Activated naive CD8-positive, alpha-beta T cell treated with anti-CD3 and anti-CD28 coated beads, Interleukin-2, amount 10 ng/mL, durations not matched to agents 7 days and 5 days (primary cell): ENCODE results near the gene ATP6V1C2. TPM values are rescaled to one million over a fixed set of nuclear protein-coding genes. Genes with fewer than 3 reads are reported as not detected.

Experiments
- ATAC-seq: fragments of 150-1000 bp; cut with Tn5 transposase; one replicate; pipeline ENCODE4 v1.10.0; 2021; ENCODE audit warnings: low read depth, moderate library complexity
- POLR2A ChIA-PET: fragments of 350-600 bp; sonication (Branson Sonifier 250); formaldehyde crosslinking; loops from one replicate; lab custom pipeline; 2021; ENCODE audit warnings: antibody characterized with exemption; lab: Charles Lee
- DNase-seq: peaks from one replicate; pipeline ENCODE4 v3.0.0; 2021
- H3K27ac Mint-ChIP-seq: one replicate; pipeline ENCODE4 v1.8.0; 2022; ENCODE audit warnings: mild to moderate bottlenecking, mixed read lengths
- H3K27me3 Mint-ChIP-seq: one replicate; pipeline ENCODE4 v1.8.0; 2022; ENCODE audit warnings: mild to moderate bottlenecking, moderate library complexity, mixed read lengths
- H3K36me3 Mint-ChIP-seq: one replicate; pipeline ENCODE4 v1.8.0; 2021; ENCODE audit warnings: mild to moderate bottlenecking, mixed read lengths
- H3K4me1 Mint-ChIP-seq: one replicate; pipeline ENCODE4 v1.8.0; 2021; ENCODE audit warnings: mixed read lengths
- H3K4me3 Mint-ChIP-seq: one replicate; pipeline ENCODE4 v1.8.0; 2022; ENCODE audit warnings: mild to moderate bottlenecking, moderate library complexity, mixed read lengths
- H3K9me3 Mint-ChIP-seq: one replicate; pipeline ENCODE4 v1.8.0; 2021; ENCODE audit warnings: mixed read lengths
- total RNA-seq, 2 experiments: library from RNA; stranded (reverse); gene quantifications; one replicate each; pipeline ENCODE4 v1.2.3, GENCODE V29; 2021

The ATP6V1C2 gene
- total RNA-seq, 2 experiments from 2014 or later, result not detected

- Mint-ChIP-seq H3K27me3 (peaks cover 19% of the 10 kb centered on the region), H3K4me3 (no peak overlapping the region), H3K27ac (no peak overlapping the region), H3K4me1 (no peaks in the 10 kb centered on the region), H3K9me3 (no peaks in the 10 kb centered on the region), H3K36me3 (no peaks in the 10 kb centered on the region)
- ATAC-seq (no peak), DNase-seq (no peak)
- POLR2A ChIA-PET, result no interaction called here
Observed at GRCh38 chr2:10750610-10751009, 29.2 kb downstream of the ATP6V1C2 start.

- H3K9me3 Mint-ChIP-seq, result no peaks in the 10 kb centered on the region
- DNase-seq (no peak), ATAC-seq (no peak)
- H3K27ac Mint-ChIP-seq, result no peak overlapping the region
- peaks cover 22% of the 10 kb centered on the region for H3K27me3 Mint-ChIP-seq
- POLR2A ChIA-PET, result no interaction called here
- H3K4me3 Mint-ChIP-seq, result no peak overlapping the region
- no peaks in the 10 kb centered on the region for H3K36me3 Mint-ChIP-seq
- no peaks in the 10 kb centered on the region for H3K4me1 Mint-ChIP-seq
Observed at GRCh38 chr2:10752236-10752635, 30.8 kb downstream of the ATP6V1C2 start.

DNA sequence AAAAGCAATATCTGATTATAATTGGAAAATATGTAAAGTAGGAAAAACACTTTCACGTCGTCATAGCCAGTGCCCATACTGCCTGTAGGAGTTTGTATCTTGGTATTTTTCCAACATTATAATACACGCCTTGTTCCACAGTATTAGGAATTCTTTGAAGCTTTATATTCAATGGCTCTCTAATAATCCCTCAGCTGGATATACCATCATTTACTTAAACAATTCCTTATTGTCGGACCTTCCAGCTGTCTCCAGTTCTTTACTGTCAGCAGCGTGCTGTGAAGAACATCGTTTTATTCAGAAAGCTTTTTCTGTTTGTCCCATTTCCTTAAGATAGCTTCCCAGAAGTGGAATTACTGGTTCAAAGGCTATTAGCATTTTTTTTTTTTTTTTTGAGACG, 31.7 kb downstream of the ATP6V1C2 start:
- no peak overlapping the region for H3K27ac Mint-ChIP-seq
- no peaks in the 10 kb centered on the region for H3K36me3 Mint-ChIP-seq
- no peak overlapping the region for H3K4me3 Mint-ChIP-seq
- no peak for DNase-seq
- POLR2A ChIA-PET, result interaction anchor here (0.7 kb wide), 1 partner anchor 14 kb away, joined by 4 read pairs; no protein-coding TSS in a partner anchor
- H3K9me3 Mint-ChIP-seq, result no peaks in the 10 kb centered on the region
- peaks cover 22% of the 10 kb centered on the region for H3K27me3 Mint-ChIP-seq
- no peaks in the 10 kb centered on the region for H3K4me1 Mint-ChIP-seq
- ATAC-seq, result no peak

- no peaks in the 10 kb centered on the region for H3K36me3 Mint-ChIP-seq
- H3K4me1 Mint-ChIP-seq, result no peaks in the 10 kb centered on the region
- POLR2A ChIA-PET, result no interaction called here
- no peak overlapping the region for H3K4me3 Mint-ChIP-seq
- no peak for ATAC-seq
- H3K27me3 Mint-ChIP-seq, result peaks cover 22% of the 10 kb centered on the region
- DNase-seq, result no peak
- H3K9me3 Mint-ChIP-seq, result no peaks in the 10 kb centered on the region
- H3K27ac Mint-ChIP-seq, result no peak overlapping the region
Observed at GRCh38 chr2:10753876-10754275, 32.4 kb downstream of the ATP6V1C2 start.

DNA sequence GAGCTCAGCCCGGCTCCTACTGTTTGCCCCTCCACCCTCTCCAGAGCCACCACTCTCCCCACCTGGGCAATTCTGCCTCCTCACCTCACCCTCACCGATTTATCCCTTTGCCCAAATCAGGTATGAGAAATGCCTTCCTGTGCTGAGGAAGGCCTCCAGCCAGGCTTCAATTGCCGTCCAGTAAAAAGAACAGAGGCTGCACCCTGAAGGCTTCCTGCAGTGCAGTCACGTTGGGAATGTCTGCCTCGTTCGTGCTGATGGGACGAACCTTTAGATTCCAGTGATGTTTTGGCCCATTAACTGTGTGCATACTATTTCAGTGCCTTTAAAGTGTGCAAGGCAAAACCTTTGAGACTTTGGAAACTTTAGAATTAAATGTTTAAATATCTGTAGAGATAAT, 34.2 kb downstream of the ATP6V1C2 start:
- no peak overlapping the region for H3K27ac Mint-ChIP-seq
- POLR2A ChIA-PET, result no interaction called here
- DNase-seq, result no peak

DNA sequence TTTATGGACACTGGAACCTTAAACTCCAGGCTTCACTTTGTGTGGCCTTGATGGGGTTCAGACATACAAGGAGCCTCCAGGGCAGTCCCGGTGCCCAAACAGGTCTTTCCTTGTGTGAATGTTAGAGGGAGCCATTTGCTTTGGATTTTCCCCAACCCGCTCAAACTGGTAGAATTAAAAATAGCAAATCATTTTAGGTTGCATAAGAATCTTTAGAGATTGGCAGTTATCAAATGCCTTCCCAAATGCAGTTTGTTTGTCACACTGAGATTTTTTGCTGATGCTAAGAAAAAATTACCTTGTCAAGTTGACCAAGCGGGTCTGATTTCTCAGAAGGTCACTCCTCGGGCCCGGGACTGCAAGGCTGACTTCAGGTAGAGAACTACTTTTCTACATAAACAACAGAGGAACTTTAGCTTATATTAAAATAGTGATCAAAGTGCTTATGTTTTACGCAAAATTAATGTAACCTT, 36.4 kb downstream of the ATP6V1C2 start:
- Mint-ChIP-seq H3K4me3 (no peak overlapping the region), H3K27me3 (peaks cover 5% of the 10 kb centered on the region), H3K4me1 (no peaks in the 10 kb centered on the region), H3K36me3 (no peaks in the 10 kb centered on the region), H3K9me3 (no peaks in the 10 kb centered on the region), H3K27ac (no peak overlapping the region)
- POLR2A ChIA-PET, result no interaction called here
- DNase-seq, result no peak
- no peak for ATAC-seq

More for the DNA sequence above, 34.2 kb downstream of the ATP6V1C2 start:
- Mint-ChIP-seq H3K36me3 (no peaks in the 10 kb centered on the region), H3K27me3 (peaks cover 15% of the 10 kb centered on the region), H3K9me3 (no peaks in the 10 kb centered on the region), H3K4me3 (no peak overlapping the region), H3K4me1 (no peaks in the 10 kb centered on the region)
- no peak for ATAC-seq

- no peaks in the 10 kb centered on the region for H3K36me3 Mint-ChIP-seq
- no peak for DNase-seq
- no peaks in the 10 kb centered on the region for H3K4me1 Mint-ChIP-seq
- no peak overlapping the region for H3K4me3 Mint-ChIP-seq
- POLR2A ChIA-PET, result no interaction called here
- H3K27me3 Mint-ChIP-seq, result peaks cover 5% of the 10 kb centered on the region
- ATAC-seq, result no peak
- H3K9me3 Mint-ChIP-seq, result no peaks in the 10 kb centered on the region
- no peak overlapping the region for H3K27ac Mint-ChIP-seq
Observed at GRCh38 chr2:10759151-10759714, 37.8 kb downstream of the ATP6V1C2 start.

DNA sequence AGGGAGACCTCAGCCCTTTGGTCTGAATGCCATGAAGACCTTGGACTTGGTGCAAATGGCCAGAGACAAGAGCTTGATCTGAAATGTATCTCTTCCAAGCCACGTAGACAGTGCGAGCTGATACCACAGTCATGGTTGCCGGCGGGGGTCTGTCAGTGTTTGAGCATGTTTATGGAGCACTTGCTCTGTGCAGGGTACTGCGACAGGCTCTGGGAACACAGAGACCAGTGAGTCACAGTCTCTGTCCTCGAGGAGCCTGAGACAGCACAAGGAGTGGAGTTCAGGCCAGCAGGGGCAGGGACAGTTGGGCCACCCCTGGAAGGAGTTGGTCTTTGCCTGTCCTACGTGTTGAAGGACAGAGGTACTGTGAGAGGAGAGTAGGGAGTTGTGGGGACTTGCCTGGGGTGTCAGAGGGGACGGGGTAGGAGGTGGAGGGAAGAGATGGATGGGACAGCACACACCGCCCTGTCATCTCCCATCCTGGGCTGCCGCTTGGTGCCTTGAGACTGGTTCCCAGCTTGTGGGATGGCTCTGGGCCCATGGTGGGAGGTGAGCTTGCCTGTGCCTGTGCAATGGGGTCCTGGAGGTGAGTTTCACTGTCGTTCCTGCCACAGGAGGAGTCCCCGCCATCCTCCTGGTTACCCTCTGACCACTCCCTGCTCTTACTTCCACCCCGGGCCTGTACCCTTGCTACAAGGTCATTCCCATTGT, 39.5 kb downstream of the ATP6V1C2 start:
- peaks cover 2% of the 10 kb centered on the region for H3K27me3 Mint-ChIP-seq
- DNase-seq (no peak), ATAC-seq (no peak)
- H3K27ac Mint-ChIP-seq, result no peak overlapping the region
- H3K9me3 Mint-ChIP-seq, result no peaks in the 10 kb centered on the region
- H3K4me3 Mint-ChIP-seq, result no peak overlapping the region
- POLR2A ChIA-PET, result no interaction called here
- no peaks in the 10 kb centered on the region for H3K4me1 Mint-ChIP-seq
- no peaks in the 10 kb centered on the region for H3K36me3 Mint-ChIP-seq

DNA sequence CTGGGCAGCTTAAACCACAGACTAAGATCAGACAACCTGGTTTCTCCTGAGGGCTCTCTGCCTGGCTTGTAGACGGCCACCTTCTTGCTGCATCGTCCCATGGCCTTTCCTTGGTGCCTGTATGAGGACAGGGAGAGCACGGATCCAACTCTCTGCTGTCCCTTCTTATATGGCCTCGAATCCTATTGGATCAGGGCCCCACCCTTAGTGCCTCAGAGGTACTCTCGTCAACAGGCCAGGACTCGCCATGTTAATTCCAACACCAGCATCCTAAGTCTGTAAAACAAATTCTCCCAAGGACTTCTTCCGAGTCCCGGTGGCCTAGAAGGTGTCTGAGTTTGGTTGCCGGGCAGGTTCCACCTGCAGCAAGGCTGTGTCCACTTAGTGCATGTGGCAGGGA, 40.2 kb downstream of the ATP6V1C2 start:
- POLR2A ChIA-PET, result no interaction called here
- H3K4me1 Mint-ChIP-seq, result no peaks in the 10 kb centered on the region

GRCh38 chr2:10762651-10763460, 41.4 kb downstream of the ATP6V1C2 start:
- no peak for ATAC-seq
- no peaks in the 10 kb centered on the region for H3K4me1 Mint-ChIP-seq
- no peak overlapping the region for H3K4me3 Mint-ChIP-seq
- no peak for DNase-seq
- POLR2A ChIA-PET, result no interaction called here
- H3K27me3 Mint-ChIP-seq, result no peaks in the 10 kb centered on the region
- no peaks in the 10 kb centered on the region for H3K36me3 Mint-ChIP-seq
- no peak overlapping the region for H3K27ac Mint-ChIP-seq
- H3K9me3 Mint-ChIP-seq, result no peaks in the 10 kb centered on the region

More for the DNA sequence above, 40.2 kb downstream of the ATP6V1C2 start:
- no peak overlapping the region for H3K27ac Mint-ChIP-seq
- no peaks in the 10 kb centered on the region for H3K9me3 Mint-ChIP-seq
- no peaks in the 10 kb centered on the region for H3K36me3 Mint-ChIP-seq
- H3K4me3 Mint-ChIP-seq, result no peak overlapping the region
- DNase-seq, result no peak
- no peaks in the 10 kb centered on the region for H3K27me3 Mint-ChIP-seq
- no peak for ATAC-seq

DNA sequence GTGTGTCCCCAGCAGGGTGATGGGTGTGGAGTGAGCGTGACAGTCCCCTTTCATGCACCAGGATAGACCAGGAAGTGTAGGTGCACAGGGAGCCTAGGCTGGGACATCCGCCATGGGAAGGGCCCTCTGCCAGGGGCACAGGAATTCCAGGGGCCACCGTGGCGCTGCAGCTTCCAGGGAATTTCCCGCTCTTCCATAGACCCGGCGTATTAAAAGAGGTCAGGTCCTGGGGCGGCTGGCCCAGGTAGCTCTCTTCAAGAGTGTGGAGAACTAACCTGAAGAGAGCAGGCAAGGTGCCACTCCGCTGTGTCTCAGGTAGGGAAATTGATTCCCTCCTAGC, 42.0 kb downstream of the ATP6V1C2 start:
- no peak for ATAC-seq
- no peak for DNase-seq
- H3K4me3 Mint-ChIP-seq, result no peak overlapping the region
- H3K27me3 Mint-ChIP-seq, result no peaks in the 10 kb centered on the region
- no peaks in the 10 kb centered on the region for H3K36me3 Mint-ChIP-seq
- no peak overlapping the region for H3K27ac Mint-ChIP-seq
- POLR2A ChIA-PET, result no interaction called here
- H3K4me1 Mint-ChIP-seq, result no peaks in the 10 kb centered on the region
- no peaks in the 10 kb centered on the region for H3K9me3 Mint-ChIP-seq

- ATAC-seq (no peak), DNase-seq (no peak)
- H3K27me3 Mint-ChIP-seq, result no peaks in the 10 kb centered on the region
- H3K4me1 Mint-ChIP-seq, result no peaks in the 10 kb centered on the region
- POLR2A ChIA-PET, result no interaction called here
- no peaks in the 10 kb centered on the region for H3K36me3 Mint-ChIP-seq
- no peak overlapping the region for H3K27ac Mint-ChIP-seq
- no peak overlapping the region for H3K4me3 Mint-ChIP-seq
- H3K9me3 Mint-ChIP-seq, result no peaks in the 10 kb centered on the region
Observed at GRCh38 chr2:10764096-10764785, 42.8 kb downstream of the ATP6V1C2 start.

GRCh38 chr2:10764896-10765295, 43.5 kb downstream of the ATP6V1C2 start:
- DNase-seq (no peak), ATAC-seq (no peak)
- POLR2A ChIA-PET, result no interaction called here
- H3K27ac Mint-ChIP-seq, result no peak overlapping the region
- H3K27me3 Mint-ChIP-seq, result no peaks in the 10 kb centered on the region
- no peaks in the 10 kb centered on the region for H3K4me1 Mint-ChIP-seq
- no peak overlapping the region for H3K4me3 Mint-ChIP-seq
- H3K36me3 Mint-ChIP-seq, result no peaks in the 10 kb centered on the region
- no peaks in the 10 kb centered on the region for H3K9me3 Mint-ChIP-seq
